ENCODE data around the gene GLIPR1L2. TPM values are rescaled to one million over a fixed set of nuclear protein-coding genes. Genes with fewer than 3 reads are reported as not detected.

The GLIPR1L2 gene
- total RNA-seq, 1 donor from 2014 or later: 0.20 TPM

GRCh38 chr12:75476071-75476470 lies 85.2 kb downstream of the GLIPR1L2 start:
- no peak for DNase-seq (ENCODE audit: low read depth in 2 of 2)

GRCh38 chr12:75477137-75477536 lies 86.2 kb downstream of the GLIPR1L2 start:
- DNase-seq (ENCODE audit: low read depth in 2 of 2): no peak

GRCh38 chr12:75478116-75478794 lies 87.4 kb downstream of the GLIPR1L2 start:
- no peak for DNase-seq (ENCODE audit: low read depth in 2 of 2)

GRCh38 chr12:75479963-75480461 lies 89.1 kb downstream of the GLIPR1L2 start:
- peak; percentile 27 to 49 for DNase-seq (ENCODE audit: low read depth in 2 of 2)

- peak; percentile 60 to 95 for DNase-seq (ENCODE audit: low read depth in 2 of 2)
Measured at GRCh38 chr12:75480469-75480949, 89.6 kb downstream of the GLIPR1L2 start, which contains the start of gene GLIPR1. TSS of gene GLIPR1 (plus strand) at chr12:75480755. CDS start at chr12:75480881, 126 bp downstream.

GRCh38 chr12:75481013-75481705 lies 90.3 kb downstream of the GLIPR1L2 start:
- DNase-seq (ENCODE audit: low read depth in 2 of 2): peak; percentile 14 to 20

- peak in 1 of 2 donors; percentile 7 for DNase-seq (ENCODE audit: low read depth in 2 of 2)
Measured at GRCh38 chr12:75481774-75482173, 90.9 kb downstream of the GLIPR1L2 start.

Other genes starting within 250 kb of the GLIPR1L2 start
- not detected in 2 replicates for gene KCNC2, start 181.2 kb upstream of the GLIPR1L2 start, total RNA-seq
- 0.22 and 0.40 TPM in 2 replicates for gene CAPS2, start 60.8 kb upstream of the GLIPR1L2 start, total RNA-seq
- gene GLIPR1L1, start 56.4 kb upstream of the GLIPR1L2 start, total RNA-seq: not detected in 2 replicates
- gene GLIPR1, start 89.7 kb downstream of the GLIPR1L2 start, total RNA-seq: 0.60 and 1.3 TPM in 2 replicates
- 13.1 and 17.7 TPM in 2 replicates for gene KRR1, start 120.5 kb downstream of the GLIPR1L2 start, total RNA-seq

Measured in lung microvascular endothelial cell (primary cell).